GM12878 (cell line): Measurements from ENCODE around the gene HEXIM1. TPM values are rescaled to one million over a fixed set of nuclear protein-coding genes. Genes with fewer than 3 reads are reported as not detected.
A peak's percentile ranks its signal among the peaks of the same experiment; 100 is the strongest.

ENCODE experiments used
- ATAC-seq: fragments of 200-7000 bp; cut with Tn5 transposase; 3 replicates; pipeline ENCODE4 v1.9.1; 2020; ENCODE audit warnings: mild to moderate bottlenecking, moderate library complexity
- BruUV-seq: library from RNA; stranded (reverse); fragments of 400-500 nt; replicated peaks from 2 replicates; lab custom pipeline; 2021; lab: Mats Ljungman, UMichigan
- CTCF ChIA-PET: fragments of 300-600 bp; sonication (Branson Sonifier 250); formaldehyde crosslinking; extraction: SDS; loops from one replicate; lab custom pipeline; 2021; ENCODE audit warnings: inconsistent platforms; lab: Yijun Ruan, JAX
- POLR2A ChIA-PET: fragments of 350-600 bp; formaldehyde crosslinking; extraction: SDS; loops from one replicate; lab custom pipeline; 2021; ENCODE audit warnings: inconsistent platforms; lab: Charles Lee
- RAD21 ChIA-PET: fragments of 300-600 bp; sonication (Branson Sonifier 250); formaldehyde crosslinking; loops from one replicate; lab custom pipeline; 2023; ENCODE audit warnings: antibody characterized with exemption; ENCODE audit not compliant: unreplicated experiment; lab: Charles Lee
- SMC1A ChIA-PET: fragments of 300-600 bp; sonication (Branson Sonifier 250); formaldehyde crosslinking; loops from one replicate; lab custom pipeline; 2023; ENCODE audit not compliant: unreplicated experiment, uncharacterized antibody; lab: Charles Lee
- DNase-seq: peaks from one replicate; pipeline ENCODE4 v3.0.0-alpha.2; 2011; ENCODE audit warnings: low read depth, low spot score
- FAIRE-seq: peaks from 3 replicates; lab custom pipeline; 2011; peaks lifted over from hg19 to GRCh38; lab: Jason Lieb, UNC
- H2AFZ ChIP-seq: 2 replicates; pipeline ENCODE4 v1.6.0; 2011; ENCODE audit warnings: low read depth, low read length, control low read depth; ENCODE audit not compliant: control insufficient read depth
- H3K27ac ChIP-seq: 2 replicates; pipeline ENCODE4 v1.5.1; 2011; ENCODE audit warnings: control low read depth; ENCODE audit not compliant: control insufficient read depth, insufficient read depth
- H3K27me3 ChIP-seq, 2 experiments: replicated peaks in 1 of 2; 2 replicates each; pipeline versions ENCODE4 v1.6.0 to v1.6.1; 2011; ENCODE audit warnings: low read length in 1 of 2; ENCODE audit not compliant: control insufficient read depth in 2 of 2, insufficient read depth in 2 of 2
- H3K36me3 ChIP-seq, 2 experiments: 2 replicates each; pipeline ENCODE4 v1.5.1; 2011; ENCODE audit warnings: low read length in 1 of 2; ENCODE audit not compliant: control insufficient read depth in 2 of 2, insufficient read depth in 2 of 2
- H3K4me1 ChIP-seq: 2 replicates; pipeline ENCODE4 v1.6.1; 2011; ENCODE audit warnings: mild to moderate bottlenecking, low read length, moderate library complexity, mixed read lengths; ENCODE audit not compliant: control insufficient read depth, insufficient read depth
- H3K4me2 ChIP-seq: 2 replicates; pipeline ENCODE4 v1.6.0; 2011; ENCODE audit warnings: control low read depth; ENCODE audit not compliant: control insufficient read depth, insufficient read depth
- H3K4me3 ChIP-seq: fragments of 200-600 bp; sonication (generic); 2 replicates; pipeline ENCODE4 v1.5.1; 2016
- H3K79me2 ChIP-seq: 2 replicates; pipeline ENCODE4 v1.6.0; 2011; ENCODE audit warnings: low read length; ENCODE audit not compliant: control insufficient read depth, insufficient read depth
- H3K9ac ChIP-seq: 2 replicates; pipeline ENCODE4 v1.8.0; 2011; ENCODE audit warnings: low read length, control low read depth, mixed read lengths; ENCODE audit not compliant: control insufficient read depth, insufficient read depth
- H3K9me3 ChIP-seq: replicated peaks from 3 replicates; pipeline ENCODE4 v1.5.1; 2011; ENCODE audit warnings: mild to moderate bottlenecking, low read length; ENCODE audit not compliant: control insufficient read depth, insufficient read depth
- H4K20me1 ChIP-seq: 2 replicates; pipeline ENCODE4 v1.6.0; 2011; ENCODE audit not compliant: control insufficient read depth, insufficient read depth
- POLR2A ChIP-seq: IDR thresholded peaks from 2 replicates; pipeline ENCODE4 v1.6.1; 2011; ENCODE audit warnings: low read depth, mild to moderate bottlenecking, low read length
- SREBF2 ChIP-seq: IDR thresholded peaks from 2 replicates; pipeline ENCODE4 v1.6.1; 2012; ENCODE audit warnings: mild to moderate bottlenecking, low read length
- WGBS: methylation state at CpG from one replicate; pipeline ENCODE4 v1.1.6; 2016; ENCODE audit warnings: low lambda C conversion rate; ENCODE audit not compliant: insufficient replicate concordance, insufficient coverage; ENCODE audit errors: missing lambda C conversion rate; 5-methylcytosine and 5-hydroxymethylcytosine counted together
- in situ Hi-C: fragments of 300-500 bp; cut with MboI; formaldehyde crosslinking; loops from 9 replicates; pipeline ENCODE4 v1.14.3; 2018; ENCODE audit warnings: mixed read lengths
- intact Hi-C: fragments of 100-400 bp; cut with micrococcal nuclease; formaldehyde crosslinking; loops from one replicate; pipeline ENCODE4 v1.14.2; 2022; ENCODE audit not compliant: unreplicated experiment
- polyA plus RNA-seq, 11 experiments: library from polyadenylated mRNA; depleted of rRNA in 4 of 11; unstranded in 6 of 11; stranded (reverse) in 5 of 11; fragments of >200 nt; fragmentation: Nextera tagmentation in 4 of 11; fragmentation: Illumina TruSeq in 1 of 11; extraction: Ambion mirVana in 4 of 11; extraction: Trizol in 1 of 11; gene quantifications; 1 replicate in 1 of 11; 2 replicates in 10 of 11; pipeline versions ENCODE4 v1.2.1 to v1.2.3, GENCODE V29; 2011 to 2016; ENCODE audit warnings: inconsistent platforms in 2 of 11, missing spikeins in 2 of 11, low read depth in 1 of 11
- total RNA-seq, 4 experiments: library from RNA; depleted of rRNA in 3 of 4; stranded (reverse); fragments of >200 nt in 3 of 4; fragmentation: Illumina TruSeq in 1 of 4; extraction: Trizol in 1 of 4; gene quantifications; 2 replicates each; pipeline versions ENCODE4 v1.2.1 to v1.2.3, GENCODE V29; 2013 to 2021
- TF ChIP-seq, protein P1 (sequence below): IDR thresholded peaks from 2 replicates; pipeline ENCODE4 v1.6.1; 2011; ENCODE audit warnings: borderline replicate concordance, low read depth, mild to moderate bottlenecking, moderate library complexity, low read length; ENCODE audit not compliant: insufficient read depth, poor library complexity, severe bottlenecking
- TF ChIP-seq, protein P2 (sequence below): fragments of 450-650 bp; IDR thresholded peaks from 2 replicates; pipeline ENCODE4 v1.6.1; 2017; ENCODE audit warnings: mild to moderate bottlenecking
- TF ChIP-seq, protein P3 (sequence below): fragments of 450-650 bp; IDR thresholded peaks from 2 replicates; pipeline ENCODE4 v1.6.1; 2018; ENCODE audit warnings: mild to moderate bottlenecking, low read depth, moderate library complexity; ENCODE audit not compliant: partially characterized antibody
- TF ChIP-seq, protein P4 (sequence below): fragments of 150-350 bp; IDR thresholded peaks from 2 replicates; pipeline ENCODE4 v1.6.1; 2016; ENCODE audit warnings: low read depth, low read length

Gene HEXIM1
- total and polyA plus RNA-seq, 10 of the 15 experiments (the other 5 are each of a cell fraction or from before 2014, with no cell fraction given) = 1.9 to 24.1 (median 9.0) TPM

DNA sequence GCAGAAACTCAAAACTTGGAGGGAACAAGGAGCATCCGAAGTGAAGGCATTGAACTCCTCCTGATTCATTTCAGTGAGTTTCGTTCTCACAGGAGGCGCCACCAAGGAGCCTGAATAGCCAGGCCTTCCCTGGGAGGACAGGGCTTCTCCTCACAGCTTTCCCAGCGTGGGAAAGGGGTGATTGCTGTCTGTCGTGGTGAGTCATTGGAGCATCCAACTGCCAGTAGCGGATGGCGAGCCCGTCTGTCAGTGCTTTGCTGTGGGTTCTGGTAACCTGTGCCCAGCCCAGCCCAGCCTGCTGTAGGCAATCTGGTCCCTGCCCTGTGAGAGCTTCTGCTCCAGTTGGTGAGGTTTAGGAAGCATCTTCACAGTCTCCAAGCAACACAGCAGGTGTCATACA, 44.2 kb upstream of the HEXIM1 start:
- ChIA-PET CTCF (interaction anchor here (0.9 to 2.0 kb wide), 5 partner anchors 8 to 184 kb away, joined by 3 to 4 read pairs (median 3); partner anchors contain the start of genes ACBD4 and PLCD3), RAD21 (interaction anchor here (0.6 kb wide), 1 partner anchor 81 kb away, joined by 4 read pairs; no protein-coding TSS in a partner anchor), SMC1A (no interaction called here), POLR2A (no interaction called here)
- no peak overlapping the region for H3K9ac ChIP-seq
- FAIRE-seq (no peak), ATAC-seq (no peak), DNase-seq (no peak)
- no peak overlapping the region for H3K27ac ChIP-seq
- 97% methylated on average over 8 of the region's 8 CpGs for WGBS
- no peak overlapping the region for H2AFZ ChIP-seq
- H3K27me3 ChIP-seq = no peaks in the 10 kb centered on the region
- H3K79me2 ChIP-seq = no peaks in the 10 kb centered on the region
- H4K20me1 ChIP-seq = peaks cover 3% of the 10 kb centered on the region; the same call in 1 of the 2 replicates
- 0 out of 2 replicates have a peak, but pooled peaks have one; percentile 23 for TF ChIP-seq POLR2A
- TF ChIP-seq, protein P1, sequence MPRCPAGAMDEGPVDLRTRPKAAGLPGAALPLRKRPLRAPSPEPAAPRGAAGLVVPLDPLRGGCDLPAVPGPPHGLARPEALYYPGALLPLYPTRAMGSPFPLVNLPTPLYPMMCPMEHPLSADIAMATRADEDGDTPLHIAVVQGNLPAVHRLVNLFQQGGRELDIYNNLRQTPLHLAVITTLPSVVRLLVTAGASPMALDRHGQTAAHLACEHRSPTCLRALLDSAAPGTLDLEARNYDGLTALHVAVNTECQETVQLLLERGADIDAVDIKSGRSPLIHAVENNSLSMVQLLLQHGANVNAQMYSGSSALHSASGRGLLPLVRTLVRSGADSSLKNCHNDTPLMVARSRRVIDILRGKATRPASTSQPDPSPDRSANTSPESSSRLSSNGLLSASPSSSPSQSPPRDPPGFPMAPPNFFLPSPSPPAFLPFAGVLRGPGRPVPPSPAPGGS = no peak
- H3K9me3 ChIP-seq = no peaks in the 10 kb centered on the region
- no peak overlapping the region for H3K4me3 ChIP-seq
- H3K4me2 ChIP-seq = no peak overlapping the region
- no peaks in the 10 kb centered on the region for H3K4me1 ChIP-seq
- BruUV-seq = no TSS peak
- H3K36me3 ChIP-seq = peaks cover 55 to 57% of the 10 kb centered on the region in 2 experiments
- intact Hi-C loops = no loop called here
- in situ Hi-C loops = loop anchor here (10.0 kb wide), 1 partner anchor 179 kb away; no protein-coding TSS in a partner anchor

GRCh38 chr17:45104497-45104896, 43.8 kb upstream of the HEXIM1 start:
- FAIRE-seq = no peak
- Histone ChIP-seq H4K20me1 (peaks cover 3% of the 10 kb centered on the region; the same call in 1 of the 2 replicates), H3K4me2 (no peak overlapping the region), H3K27ac (no peak overlapping the region), H3K4me3 (no peak overlapping the region), H3K79me2 (no peaks in the 10 kb centered on the region), H3K27me3 (no peaks in the 10 kb centered on the region), H3K9me3 (no peaks in the 10 kb centered on the region), H3K4me1 (no peaks in the 10 kb centered on the region), H2AFZ (no peak overlapping the region), H3K9ac (no peak overlapping the region), H3K36me3 (peaks cover 52 to 54% of the 10 kb centered on the region in 2 experiments)
- no peak for ATAC-seq
- BruUV-seq = no TSS peak
- DNase-seq = no peak
- intact Hi-C loops (no loop called here), in situ Hi-C loops (loop anchor here (10.0 kb wide), 1 partner anchor 180 kb away; no protein-coding TSS in a partner anchor)
- WGBS = 91% methylated on average over 6 of the region's 6 CpGs
- SMC1A ChIA-PET = no interaction called here
- POLR2A ChIA-PET = no interaction called here
- RAD21 ChIA-PET = no interaction called here
- CTCF ChIA-PET = interaction anchor here (0.9 to 2.0 kb wide), 5 partner anchors 9 to 184 kb away, joined by 3 to 4 read pairs (median 3); partner anchors contain the start of genes ACBD4 and PLCD3
- TF ChIP-seq, protein P2, sequence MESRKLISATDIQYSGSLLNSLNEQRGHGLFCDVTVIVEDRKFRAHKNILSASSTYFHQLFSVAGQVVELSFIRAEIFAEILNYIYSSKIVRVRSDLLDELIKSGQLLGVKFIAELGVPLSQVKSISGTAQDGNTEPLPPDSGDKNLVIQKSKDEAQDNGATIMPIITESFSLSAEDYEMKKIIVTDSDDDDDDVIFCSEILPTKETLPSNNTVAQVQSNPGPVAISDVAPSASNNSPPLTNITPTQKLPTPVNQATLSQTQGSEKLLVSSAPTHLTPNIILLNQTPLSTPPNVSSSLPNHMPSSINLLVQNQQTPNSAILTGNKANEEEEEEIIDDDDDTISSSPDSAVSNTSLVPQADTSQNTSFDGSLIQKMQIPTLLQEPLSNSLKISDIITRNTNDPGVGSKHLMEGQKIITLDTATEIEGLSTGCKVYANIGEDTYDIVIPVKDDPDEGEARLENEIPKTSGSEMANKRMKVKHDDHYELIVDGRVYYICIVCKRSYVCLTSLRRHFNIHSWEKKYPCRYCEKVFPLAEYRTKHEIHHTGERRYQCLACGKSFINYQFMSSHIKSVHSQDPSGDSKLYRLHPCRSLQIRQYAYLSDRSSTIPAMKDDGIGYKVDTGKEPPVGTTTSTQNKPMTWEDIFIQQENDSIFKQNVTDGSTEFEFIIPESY = no peak
- TF ChIP-seq, protein P3, sequence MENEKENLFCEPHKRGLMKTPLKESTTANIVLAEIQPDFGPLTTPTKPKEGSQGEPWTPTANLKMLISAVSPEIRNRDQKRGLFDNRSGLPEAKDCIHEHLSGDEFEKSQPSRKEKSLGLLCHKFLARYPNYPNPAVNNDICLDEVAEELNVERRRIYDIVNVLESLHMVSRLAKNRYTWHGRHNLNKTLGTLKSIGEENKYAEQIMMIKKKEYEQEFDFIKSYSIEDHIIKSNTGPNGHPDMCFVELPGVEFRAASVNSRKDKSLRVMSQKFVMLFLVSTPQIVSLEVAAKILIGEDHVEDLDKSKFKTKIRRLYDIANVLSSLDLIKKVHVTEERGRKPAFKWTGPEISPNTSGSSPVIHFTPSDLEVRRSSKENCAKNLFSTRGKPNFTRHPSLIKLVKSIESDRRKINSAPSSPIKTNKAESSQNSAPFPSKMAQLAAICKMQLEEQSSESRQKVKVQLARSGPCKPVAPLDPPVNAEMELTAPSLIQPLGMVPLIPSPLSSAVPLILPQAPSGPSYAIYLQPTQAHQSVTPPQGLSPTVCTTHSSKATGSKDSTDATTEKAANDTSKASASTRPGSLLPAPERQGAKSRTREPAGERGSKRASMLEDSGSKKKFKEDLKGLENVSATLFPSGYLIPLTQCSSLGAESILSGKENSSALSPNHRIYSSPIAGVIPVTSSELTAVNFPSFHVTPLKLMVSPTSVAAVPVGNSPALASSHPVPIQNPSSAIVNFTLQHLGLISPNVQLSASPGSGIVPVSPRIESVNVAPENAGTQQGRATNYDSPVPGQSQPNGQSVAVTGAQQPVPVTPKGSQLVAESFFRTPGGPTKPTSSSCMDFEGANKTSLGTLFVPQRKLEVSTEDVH = no peak
- TF ChIP-seq, protein P4, sequence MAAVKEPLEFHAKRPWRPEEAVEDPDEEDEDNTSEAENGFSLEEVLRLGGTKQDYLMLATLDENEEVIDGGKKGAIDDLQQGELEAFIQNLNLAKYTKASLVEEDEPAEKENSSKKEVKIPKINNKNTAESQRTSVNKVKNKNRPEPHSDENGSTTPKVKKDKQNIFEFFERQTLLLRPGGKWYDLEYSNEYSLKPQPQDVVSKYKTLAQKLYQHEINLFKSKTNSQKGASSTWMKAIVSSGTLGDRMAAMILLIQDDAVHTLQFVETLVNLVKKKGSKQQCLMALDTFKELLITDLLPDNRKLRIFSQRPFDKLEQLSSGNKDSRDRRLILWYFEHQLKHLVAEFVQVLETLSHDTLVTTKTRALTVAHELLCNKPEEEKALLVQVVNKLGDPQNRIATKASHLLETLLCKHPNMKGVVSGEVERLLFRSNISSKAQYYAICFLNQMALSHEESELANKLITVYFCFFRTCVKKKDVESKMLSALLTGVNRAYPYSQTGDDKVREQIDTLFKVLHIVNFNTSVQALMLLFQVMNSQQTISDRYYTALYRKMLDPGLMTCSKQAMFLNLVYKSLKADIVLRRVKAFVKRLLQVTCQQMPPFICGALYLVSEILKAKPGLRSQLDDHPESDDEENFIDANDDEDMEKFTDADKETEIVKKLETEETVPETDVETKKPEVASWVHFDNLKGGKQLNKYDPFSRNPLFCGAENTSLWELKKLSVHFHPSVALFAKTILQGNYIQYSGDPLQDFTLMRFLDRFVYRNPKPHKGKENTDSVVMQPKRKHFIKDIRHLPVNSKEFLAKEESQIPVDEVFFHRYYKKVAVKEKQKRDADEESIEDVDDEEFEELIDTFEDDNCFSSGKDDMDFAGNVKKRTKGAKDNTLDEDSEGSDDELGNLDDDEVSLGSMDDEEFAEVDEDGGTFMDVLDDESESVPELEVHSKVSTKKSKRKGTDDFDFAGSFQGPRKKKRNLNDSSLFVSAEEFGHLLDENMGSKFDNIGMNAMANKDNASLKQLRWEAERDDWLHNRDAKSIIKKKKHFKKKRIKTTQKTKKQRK = no peak
- no peak for TF ChIP-seq SREBF2
